GM21619 (cell line): ENCODE data around the gene RFPL4A.
"Not testable (repeated sequence)": the region's sequence is repeated elsewhere in the genome, so short reads cannot be mapped to it uniquely, and the experiment has no call there.

Source experiments
- ATAC-seq: cut with Tn5 transposase; IDR thresholded peaks from one replicate; pipeline ENCODE4 v1.9.1; 2021; ENCODE audit not compliant: unreplicated experiment

RFPL4A gene

GRCh38 chr19:55758797-55759196 is at the start of gene RFPL4A:
RFPL4A (plus strand) TSS chr19:55759097; CDS start chr19:55761801, 2,704 bp downstream.
- not testable (repeated sequence) for ATAC-seq

DNA sequence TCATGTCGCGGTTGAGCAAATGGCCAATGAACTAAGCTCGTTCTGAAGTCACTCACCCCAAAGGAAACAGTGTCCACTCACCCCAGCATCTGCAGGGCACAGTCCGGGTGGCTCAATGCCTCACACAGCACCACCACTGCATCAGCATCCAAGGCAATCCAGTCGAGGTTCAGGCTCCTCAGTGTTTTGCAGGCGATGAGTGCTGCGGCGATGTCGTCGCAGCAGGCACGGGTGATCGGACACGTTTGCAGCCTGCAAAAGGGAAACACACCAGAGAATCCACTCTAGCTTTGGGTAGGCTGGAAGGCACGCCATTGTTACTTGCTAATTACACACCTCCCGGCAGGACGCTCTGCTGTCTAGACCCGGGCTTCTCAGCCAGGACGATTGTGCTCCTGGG is 47.2 kb upstream of the RFPL4A start:
- no peak for ATAC-seq

DNA sequence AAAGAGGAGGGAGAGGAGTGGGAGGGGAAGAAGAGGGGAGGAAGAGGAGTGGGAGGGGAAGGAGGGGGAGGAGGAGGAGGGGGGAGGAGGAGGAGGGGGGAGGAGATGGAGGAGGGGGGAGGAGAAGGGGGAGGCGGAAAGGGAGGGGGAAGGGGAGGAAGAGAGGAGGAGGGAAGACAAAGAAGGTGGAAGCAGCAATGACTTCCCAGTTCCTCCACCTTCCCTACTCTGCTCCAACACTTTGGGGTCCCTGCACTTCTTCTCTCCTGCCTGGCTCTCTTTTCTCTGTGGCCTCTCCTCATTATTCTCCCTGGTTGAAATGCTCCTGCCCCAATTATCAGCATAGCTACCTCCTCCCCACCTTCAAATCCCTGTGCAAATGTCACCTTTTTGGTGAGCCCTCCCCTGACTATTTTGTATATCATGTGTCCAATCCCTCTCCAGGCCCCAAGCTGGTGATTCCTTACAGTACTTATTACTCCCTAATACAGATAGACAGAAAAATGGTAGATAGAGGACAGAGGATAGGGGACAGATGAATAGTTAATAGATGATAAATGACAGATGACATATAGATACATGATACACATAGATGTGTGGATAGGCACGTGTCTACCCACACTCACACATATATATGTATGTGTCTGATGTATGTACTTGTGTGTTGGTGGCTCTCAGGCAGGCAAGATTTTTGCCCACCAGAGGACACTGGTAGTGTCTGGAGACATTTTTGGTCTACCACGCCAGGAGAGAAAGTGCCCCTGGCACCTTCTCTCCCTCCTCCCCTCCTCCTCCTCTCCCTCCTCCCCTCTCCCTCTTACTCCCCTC is 45.9 kb upstream of the RFPL4A start:
- no peak for ATAC-seq

GRCh38 chr19:55716531-55716930 is 42.4 kb upstream of the RFPL4A start:
- ATAC-seq: no peak

DNA sequence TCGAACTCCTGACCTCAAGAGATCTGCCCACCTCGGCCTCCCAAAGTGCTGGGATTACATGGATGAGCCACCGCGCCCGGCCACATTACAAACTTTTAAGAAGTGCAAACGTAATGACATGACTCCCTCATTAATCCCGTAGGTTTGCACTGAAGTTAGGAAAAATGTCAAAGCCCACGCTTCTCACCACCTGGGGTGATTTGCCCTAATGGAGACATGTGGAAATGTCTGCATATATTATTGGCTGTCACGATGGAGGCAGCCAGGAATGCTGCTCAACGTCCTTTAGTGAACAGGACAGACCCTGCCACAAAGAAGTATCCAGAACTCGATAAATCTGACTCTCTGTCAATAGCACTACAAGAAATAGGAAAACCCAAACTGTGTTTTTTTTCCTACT is 41.6 kb upstream of the RFPL4A start:
- ATAC-seq: no peak

DNA sequence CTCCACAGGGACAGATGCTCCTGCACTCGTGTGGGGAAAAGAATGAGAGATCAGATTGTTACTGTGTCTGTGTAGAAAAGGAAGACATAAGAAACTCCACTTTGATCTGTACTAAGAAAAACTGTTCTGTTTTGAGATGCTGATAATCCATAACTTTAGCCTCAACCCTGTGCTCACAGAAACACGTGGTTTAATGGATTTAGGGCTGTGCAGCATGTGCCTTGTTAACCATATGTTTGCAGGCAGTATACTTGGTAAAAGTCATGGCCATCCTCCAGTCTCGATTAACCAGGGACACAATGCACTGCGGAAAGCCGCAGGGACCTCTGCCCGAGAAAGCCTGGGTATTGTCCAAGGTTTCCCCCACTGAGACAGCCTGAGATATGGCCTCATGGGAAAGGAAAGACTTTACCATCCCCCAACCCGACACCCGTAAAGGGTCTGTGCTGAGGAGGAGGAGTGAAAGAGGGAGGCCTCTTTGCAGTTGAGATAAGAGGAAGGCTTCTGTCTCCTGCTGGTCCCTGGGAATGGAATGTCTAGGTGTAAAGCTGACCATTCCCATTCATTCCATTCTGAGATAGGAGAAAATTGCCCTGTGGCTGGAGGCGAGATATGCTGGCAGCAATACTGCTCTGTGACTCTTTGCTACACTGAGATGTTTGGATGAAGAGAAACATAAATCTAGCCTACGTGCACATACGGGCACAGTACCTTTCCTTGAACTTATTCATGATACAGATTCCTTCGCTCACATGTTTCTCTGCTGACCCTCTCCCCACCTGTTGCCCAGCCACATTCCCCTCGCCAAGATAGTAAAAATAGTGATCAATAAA is 40.8 kb upstream of the RFPL4A start:
- ATAC-seq: not testable (repeated sequence)

GRCh38 chr19:55720214-55720746 is 38.6 kb upstream of the RFPL4A start:
- no peak for ATAC-seq

DNA sequence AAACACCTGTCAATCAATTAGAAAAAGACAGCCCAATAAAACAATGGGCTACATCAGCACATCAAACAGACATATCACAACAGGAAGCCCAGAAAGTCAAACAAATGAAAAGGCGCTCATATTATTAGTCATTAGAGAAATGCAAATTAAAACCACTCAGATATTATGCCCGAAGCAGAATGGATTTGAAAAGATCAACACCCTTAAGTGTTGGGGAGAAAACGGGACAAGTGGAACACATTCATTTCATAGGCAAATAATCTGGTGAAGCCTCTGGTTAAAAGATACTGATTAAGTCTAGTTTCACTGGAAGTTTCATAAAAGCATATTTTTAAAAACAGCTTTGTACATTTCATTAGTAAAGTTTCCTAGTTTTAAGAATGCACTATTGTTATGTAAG is 38.1 kb upstream of the RFPL4A start:
- ATAC-seq: no peak

DNA sequence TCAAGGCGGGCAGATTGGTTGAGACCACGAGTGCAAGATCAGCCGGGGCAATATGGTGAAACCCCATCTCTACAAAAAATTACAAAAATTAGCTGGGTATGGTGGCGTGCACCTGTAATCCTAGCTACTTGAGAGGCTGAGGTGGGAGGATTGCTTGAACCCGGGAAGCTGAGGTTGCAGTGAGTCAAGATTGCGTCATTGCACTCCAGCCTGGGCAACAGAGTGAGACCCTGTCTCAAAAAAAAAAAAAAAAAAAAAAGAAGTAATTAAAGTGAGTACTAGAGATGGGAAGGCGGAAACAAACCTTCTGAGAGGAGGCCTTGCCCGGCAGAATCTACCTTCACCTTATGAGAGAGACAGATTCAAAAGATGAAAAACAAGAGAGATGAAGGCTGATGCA is 35.4 kb upstream of the RFPL4A start:
- ATAC-seq: no peak

DNA sequence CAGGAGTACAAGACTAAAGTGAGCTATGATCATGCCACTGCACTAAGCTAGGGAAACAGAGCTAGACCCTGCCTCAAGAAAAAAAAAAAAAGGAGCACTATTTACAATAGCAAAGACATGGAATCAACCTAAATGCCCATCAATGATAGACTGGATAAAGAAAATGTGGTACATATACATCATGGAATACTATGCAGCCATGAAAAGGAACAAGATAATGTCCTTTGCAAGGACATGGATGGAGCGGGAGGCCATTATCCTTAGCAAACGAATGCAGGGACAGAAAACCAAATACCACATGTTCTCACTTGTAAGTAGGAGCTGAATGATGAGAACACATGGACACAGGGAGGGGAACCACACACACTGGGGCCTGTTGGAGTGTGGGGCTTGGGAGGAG is 28.5 kb upstream of the RFPL4A start:
- ATAC-seq: not testable (repeated sequence)

DNA sequence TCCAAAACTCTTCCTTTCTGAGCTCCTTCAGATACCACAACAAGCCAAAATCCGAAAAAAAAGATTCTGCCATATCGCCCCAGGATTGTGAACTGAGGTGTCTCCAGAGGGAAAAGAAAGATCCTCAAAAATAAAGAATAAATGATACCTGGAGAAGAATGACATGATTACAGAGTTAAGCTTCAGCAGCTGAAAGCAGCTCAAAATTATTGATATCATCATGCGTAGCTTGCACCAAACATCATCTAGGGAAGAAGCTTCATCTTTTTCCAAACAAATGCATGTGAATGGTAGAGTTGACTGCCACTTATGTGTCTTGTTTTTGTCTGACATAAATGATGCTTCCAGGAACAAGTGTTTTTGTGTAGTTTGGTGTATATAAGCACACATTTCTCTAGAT is 20.6 kb upstream of the RFPL4A start, which contains the start of gene NLRP9:
NLRP9 (minus strand) TSS at position 101 of the 400 bp plus-strand sequence; CDS start at position 73, 28 bp downstream.
- no peak for ATAC-seq

DNA sequence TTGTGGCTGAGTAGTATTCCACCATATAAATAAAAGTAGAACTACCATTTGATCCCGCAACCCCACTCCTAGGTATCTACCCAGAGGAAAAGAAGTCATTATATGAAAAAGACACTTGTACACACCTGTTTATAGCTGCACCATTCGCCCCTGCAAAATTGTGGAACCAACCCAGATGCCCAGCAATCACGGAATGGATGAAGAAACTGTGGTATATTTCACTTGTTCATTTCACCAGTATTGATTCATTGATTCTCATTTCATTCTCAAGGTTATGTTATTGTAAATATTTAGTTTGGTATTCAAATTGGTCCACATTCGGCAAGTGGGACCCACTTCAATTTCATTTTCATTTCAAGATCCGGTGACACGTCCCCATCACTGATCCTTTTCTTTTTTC is 8.2 kb upstream of the RFPL4A start:
- no peak for ATAC-seq

DNA sequence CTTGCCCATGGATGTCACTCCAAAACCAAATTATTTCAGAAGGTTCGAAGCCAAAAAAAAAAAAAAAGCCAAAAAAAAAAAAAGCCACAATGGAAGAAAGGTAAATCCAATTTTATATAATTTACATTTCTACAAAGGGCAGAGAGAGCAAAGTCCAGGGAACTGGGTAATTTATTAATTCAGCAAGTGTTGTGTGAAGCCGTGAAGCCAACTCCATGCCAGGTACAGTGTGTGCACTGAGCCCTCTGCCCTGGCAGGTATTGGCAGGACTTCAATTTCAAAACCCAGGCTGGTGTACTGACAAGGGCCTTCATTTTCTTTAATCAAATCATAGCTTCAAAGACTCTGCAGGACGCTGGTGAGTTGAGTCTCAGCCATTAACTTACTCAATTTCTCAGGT is 5.5 kb upstream of the RFPL4A start:
- ATAC-seq: no peak

DNA sequence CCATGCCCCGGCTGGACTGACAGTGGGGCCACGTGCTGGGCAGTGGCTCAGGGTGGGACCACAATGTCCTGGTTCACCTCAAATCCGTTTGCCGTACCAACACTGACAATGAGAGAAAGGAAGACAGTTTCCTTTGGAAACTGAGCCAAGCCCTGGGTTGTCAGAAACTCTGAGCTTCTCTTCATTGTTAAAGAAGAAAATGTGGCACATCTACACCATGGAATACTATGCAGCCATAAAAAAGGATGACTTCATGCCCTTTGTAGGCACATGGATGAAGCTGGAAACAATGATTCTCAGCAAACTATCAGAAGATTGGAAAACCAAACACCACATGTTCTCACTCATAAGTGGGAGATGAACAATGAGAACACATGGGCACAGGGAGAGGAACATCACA is 2.1 kb upstream of the RFPL4A start:
- ATAC-seq: not testable (repeated sequence)

DNA sequence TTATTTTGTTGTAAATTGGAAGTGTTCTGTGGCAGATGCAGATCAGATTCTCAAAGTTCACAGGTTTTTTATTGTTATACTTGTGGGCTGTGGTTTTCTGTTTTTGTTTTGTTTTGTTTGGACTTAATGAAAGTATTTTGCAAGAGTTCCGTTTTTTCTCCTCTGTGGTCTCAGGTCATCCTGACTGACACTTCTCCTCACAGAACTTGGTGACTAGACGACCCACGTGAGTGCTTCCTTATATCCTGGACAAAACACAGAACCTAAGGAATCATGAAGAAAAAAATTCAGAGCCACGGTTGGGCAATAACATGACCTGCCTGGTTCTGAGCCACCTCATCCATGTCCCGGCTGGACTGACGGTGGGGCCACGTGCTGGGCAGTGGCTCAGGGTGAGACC is 7.6 kb downstream of the RFPL4A start:
- no peak for ATAC-seq

DNA sequence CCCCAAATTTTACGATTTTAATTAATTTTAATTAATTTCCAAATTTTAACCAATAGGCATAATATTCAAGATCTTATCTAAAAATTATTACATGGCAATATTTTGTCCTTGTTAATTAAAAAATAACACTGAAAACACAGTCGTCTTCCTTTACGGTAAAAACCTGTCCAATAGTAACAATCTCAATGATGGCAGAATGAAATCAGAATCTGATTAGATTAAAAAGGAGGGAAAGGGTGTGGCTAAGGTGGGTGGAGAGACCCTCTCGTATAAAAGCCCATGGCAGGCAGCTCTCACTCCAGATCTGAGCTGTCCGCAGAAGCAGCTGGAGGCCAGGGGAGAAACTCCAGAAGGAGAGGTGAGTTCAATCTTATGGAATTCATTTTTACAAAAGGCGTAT is 9.9 kb downstream of the RFPL4A start, which contains the start of gene RFPL4AL1:
RFPL4AL1 (plus strand) TSS at position 301 of the 400 bp plus-strand sequence. CDS start 2,687 bp downstream, outside the sequence.
- ATAC-seq: not testable (repeated sequence)

DNA sequence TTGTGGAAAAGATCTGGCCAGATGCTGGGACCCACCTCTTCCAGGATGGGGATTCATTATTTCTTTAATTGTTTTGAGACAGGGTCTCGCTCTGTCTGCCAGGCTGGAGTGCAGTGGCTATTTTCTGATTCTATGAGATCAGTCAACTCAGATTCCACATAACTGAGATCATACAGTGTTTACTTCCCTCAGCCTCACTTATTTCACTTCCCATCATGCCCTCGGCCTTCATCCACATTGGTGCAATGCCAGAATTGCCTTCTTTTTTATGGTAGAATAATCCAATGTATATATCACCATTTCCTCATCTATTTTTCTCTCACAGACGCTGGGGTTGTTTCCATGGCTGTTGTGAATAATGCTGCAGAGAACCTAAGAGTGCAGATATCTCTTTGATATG is 10.7 kb downstream of the RFPL4A start:
- ATAC-seq: not testable (repeated sequence)

GRCh38 chr19:55777528-55777927 is 18.6 kb downstream of the RFPL4A start:
- no peak for ATAC-seq

DNA sequence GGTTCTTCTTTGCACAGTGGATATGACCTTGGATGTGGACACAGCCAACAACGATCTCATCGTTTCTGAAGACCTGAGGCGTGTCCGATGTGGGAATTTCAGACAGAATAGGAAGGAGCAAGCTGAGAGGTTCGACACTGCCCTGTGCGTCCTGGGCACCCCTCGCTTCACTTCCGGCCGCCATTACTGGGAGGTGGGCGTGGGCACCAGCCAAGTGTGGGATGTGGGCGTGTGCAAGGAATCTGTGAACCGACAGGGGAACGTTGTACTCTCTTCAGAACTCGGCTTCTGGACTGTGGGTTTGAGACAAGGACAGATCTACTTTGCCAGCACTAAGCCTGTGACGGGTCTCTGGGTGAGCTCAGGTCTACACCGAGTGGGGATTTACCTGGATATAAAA is 19.4 kb downstream of the RFPL4A start:
- ATAC-seq: no peak

GRCh38 chr19:55781112-55781511 is 22.2 kb downstream of the RFPL4A start:
- no peak for ATAC-seq

GRCh38 chr19:55795021-55795420 is 36.1 kb downstream of the RFPL4A start:
- ATAC-seq: no peak

DNA sequence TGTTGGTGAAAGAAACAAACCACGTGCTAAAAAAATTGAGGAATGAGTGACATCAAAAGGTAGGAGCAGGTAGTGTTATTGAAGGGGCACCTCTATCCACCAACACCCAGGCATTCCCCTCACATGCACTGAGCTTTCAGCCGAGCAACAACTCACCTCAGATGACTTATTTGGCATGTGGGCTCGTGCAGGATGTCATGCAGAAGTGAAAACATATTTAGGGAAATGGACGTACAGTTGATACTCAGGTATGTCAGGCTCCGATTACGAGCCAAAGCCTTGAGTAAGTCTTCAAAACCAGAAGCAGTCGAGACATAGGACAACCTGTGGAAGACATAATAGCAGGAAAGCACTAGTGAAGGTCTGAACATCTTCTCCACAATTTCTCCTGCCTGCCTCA is 42.5 kb downstream of the RFPL4A start:
- ATAC-seq: no peak
